HCT116 (cell line): ENCODE results near the gene DTNBP1.

ENCODE experiments used
- ATF3 ChIP-seq: IDR thresholded peaks from 2 replicates; pipeline ENCODE4 v1.6.1; 2012
- CTCF ChIP-seq, 3 experiments: fragments of 200-600 bp in 1 of 3; sonication (generic) in 1 of 3; IDR thresholded peaks in 2 of 3; conservative IDR thresholded peaks in 1 of 3; 2 replicates each; pipeline ENCODE4 v1.5.1; 2012 to 2017; ENCODE audit warnings: low read depth in 2 of 3, low read length in 2 of 3, antibody characterized with exemption in 1 of 3, borderline replicate concordance in 1 of 3, control low read depth in 1 of 3, mild to moderate bottlenecking in 1 of 3, mixed read lengths in 1 of 3, mixed run types in 1 of 3, moderate library complexity in 1 of 3; ENCODE audit not compliant: insufficient read depth in 1 of 3
- EZH2 ChIP-seq: fragments of 200-600 bp; sonication (generic); IDR thresholded peaks from 2 replicates; pipeline ENCODE4 v1.6.1; 2017; ENCODE audit warnings: antibody characterized with exemption, mixed run types
- EZH2phosphoT487 ChIP-seq: fragments of 200-600 bp; IDR thresholded peaks from 2 replicates; pipeline ENCODE4 v1.6.1; 2018; ENCODE audit warnings: antibody characterized with exemption, borderline replicate concordance
- FOSL1 ChIP-seq: IDR thresholded peaks from 2 replicates; pipeline ENCODE4 v1.6.1; 2012; ENCODE audit warnings: low read depth
- MAX ChIP-seq: IDR thresholded peaks from 2 replicates; pipeline ENCODE4 v1.6.1; 2012
- POLR2A ChIP-seq: IDR thresholded peaks from 2 replicates; pipeline ENCODE4 v1.7.0; 2011; ENCODE audit warnings: borderline replicate concordance; ENCODE audit not compliant: insufficient read depth, insufficient read length; ENCODE audit errors: extremely low read depth
- POLR2AphosphoS5 ChIP-seq: IDR thresholded peaks from 2 replicates; pipeline ENCODE4 v1.6.1; 2011; ENCODE audit warnings: mild to moderate bottlenecking, low read depth, low read length, moderate library complexity
- SIN3A ChIP-seq: IDR thresholded peaks from 2 replicates; pipeline ENCODE4 v1.6.1; 2012; ENCODE audit warnings: low read depth
- SP1 ChIP-seq: IDR thresholded peaks from 2 replicates; pipeline ENCODE4 v1.6.1; 2012; ENCODE audit warnings: low read depth

DNA sequence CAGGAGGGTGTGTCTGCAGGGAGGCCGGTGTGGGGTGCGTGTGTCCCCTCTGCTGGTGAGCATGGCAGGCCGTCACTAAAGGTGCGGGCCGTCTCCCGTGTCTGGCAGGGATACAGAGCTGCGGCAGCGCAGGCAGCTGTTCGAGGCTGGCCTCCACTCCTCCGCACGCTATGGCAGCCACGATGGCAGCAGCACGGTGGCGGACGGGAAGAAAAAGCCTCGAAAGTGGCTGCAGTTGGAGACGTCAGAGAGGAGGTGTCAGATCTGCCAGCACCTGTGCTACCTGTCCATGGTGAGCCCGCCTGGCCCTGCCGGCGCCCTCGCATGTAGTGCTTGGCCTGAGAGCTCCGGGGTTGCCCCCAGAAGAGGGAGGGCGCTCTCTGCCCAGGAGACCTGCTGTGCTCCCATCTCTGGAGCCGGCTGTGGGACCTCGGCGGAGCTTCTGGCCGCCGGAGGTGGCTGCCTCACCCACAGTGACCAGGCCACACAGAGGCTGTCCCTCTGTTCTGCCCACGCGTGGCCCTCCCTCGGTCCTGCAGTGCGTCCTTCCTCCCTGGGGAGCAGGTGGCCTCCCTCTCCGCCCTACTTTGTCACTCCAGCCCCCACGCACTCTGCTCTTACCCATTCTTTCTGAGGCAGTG is 149.6 kb downstream of the DTNBP1 start:
- TF ChIP-seq CTCF (IDR thresholded peaks at IDR 0.05 in 2 of 3, conservative IDR thresholded peaks at IDR 0.05 in 1 of 3; ENCODE audit: borderline replicate concordance in 1 of 3, insufficient read depth in 1 of 3, low read depth in 2 of 3, low read length in 2 of 3) = no peak
- TF ChIP-seq ATF3 = no peak
- TF ChIP-seq FOSL1 = no peak
- no peak for TF ChIP-seq POLR2AphosphoS5
- TF ChIP-seq EZH2 = no peak
- no peak for TF ChIP-seq MAX
- TF ChIP-seq SP1 = no peak
- TF ChIP-seq POLR2A = no peak
- TF ChIP-seq SIN3A = no peak
- no peak for TF ChIP-seq EZH2phosphoT487
